ENCODE data around the gene GRM3.

GRM3 gene

DNA sequence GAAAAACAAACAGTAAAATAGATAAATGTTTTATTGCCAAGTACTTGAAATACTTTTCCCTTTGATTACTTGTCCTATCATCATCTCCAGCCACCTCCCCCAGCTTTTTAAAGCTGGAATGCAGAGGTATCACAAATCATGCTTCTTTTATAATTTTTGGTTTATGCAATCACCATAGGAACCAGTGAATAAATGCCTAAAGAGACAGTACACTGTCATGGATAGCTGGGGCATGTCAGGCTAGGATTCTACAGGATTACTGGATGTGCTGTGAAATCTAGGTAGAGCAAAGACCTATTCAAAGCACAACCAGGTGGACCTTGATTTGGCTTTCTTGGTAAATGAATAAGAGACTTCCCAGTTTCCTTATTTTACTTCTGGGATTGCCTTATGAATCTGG is 257.2 kb downstream of the GRM3 start:
- DNase-seq (ENCODE audit: low read depth in 2 of 2), result no peak

DNA sequence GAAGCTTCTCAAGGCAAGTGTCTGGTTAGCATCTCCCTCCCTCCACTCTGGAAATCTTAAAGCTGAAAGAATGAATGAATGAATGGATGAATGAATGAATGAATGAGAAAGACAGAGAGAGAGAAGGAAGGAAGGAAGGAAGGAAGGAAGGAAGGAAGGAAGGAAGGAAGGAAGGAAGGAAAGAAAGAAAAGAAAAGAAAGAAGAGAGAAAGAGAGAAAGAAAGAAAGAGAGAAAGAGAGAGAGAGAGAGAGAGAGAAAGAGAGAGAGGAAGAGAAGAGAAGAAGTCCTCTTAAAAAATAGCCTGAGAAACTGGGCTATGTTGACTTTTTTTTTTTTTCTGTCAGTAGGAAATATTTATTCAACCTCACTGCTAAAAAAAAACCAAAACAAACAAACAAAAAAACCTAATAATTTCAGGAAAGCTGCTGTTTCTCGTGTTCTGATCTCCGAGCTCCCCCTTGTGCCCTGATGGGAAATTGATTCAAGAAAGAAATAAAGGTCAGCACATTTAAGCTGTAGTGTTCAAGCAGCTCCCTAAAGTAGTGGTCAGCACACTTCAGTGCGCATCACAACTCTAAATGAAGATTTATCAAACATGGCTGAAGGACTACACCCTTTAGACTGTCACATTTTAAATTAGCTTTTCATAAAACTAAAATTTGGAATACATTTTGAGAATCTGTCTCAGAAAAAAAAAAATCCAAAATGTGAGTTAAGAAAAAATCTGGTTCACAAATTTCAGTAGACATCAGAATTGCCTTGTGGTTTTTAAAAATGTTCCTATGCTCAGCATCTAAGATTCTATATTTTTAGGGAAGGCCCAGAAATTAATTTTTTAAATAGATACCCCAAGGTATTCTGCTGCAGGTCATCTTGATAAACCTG is 261.5 kb downstream of the GRM3 start:
- DNase-seq (ENCODE audit: low read depth in 2 of 2), result no peak

DNA sequence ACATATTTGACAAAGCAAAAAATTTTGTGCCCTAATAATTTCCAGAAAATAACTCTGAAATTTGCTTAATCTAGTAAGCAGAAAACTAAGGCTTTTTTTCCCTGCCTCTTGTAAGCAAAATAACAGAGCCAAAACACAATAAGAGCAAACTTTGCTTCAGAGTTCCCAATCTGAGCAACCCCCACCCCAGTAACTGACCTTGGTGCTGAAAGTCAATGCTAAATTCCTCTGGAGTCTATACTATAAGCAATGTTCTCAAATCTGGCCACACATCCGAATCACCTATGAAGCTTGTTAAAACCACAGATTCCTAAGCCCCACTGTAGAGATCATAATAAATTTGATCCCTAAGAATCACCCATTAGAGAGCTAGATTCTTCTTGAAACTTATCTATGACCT is 265.2 kb downstream of the GRM3 start:
- DNase-seq (ENCODE audit: low read depth in 2 of 2), result no peak

DNA sequence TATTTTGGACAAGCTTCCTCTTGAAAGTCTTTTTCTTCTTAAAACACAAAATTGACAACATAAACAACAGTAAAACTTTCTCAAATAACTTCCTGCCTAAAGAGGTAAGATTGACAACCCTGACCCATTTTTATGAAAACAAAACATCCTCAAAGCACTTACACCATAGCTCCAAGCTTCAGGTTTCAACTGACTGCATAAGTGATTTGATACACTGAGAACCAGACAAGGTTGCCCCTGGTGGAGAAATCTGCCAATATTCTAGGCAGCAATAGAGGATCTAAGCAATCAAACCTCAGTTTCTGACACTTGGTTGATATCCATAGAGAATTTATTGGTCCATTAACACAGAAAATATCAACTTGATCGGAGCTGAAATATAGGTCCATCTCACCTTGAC is 267.9 kb downstream of the GRM3 start:
- DNase-seq (ENCODE audit: low read depth in 2 of 2), result no peak

DNA sequence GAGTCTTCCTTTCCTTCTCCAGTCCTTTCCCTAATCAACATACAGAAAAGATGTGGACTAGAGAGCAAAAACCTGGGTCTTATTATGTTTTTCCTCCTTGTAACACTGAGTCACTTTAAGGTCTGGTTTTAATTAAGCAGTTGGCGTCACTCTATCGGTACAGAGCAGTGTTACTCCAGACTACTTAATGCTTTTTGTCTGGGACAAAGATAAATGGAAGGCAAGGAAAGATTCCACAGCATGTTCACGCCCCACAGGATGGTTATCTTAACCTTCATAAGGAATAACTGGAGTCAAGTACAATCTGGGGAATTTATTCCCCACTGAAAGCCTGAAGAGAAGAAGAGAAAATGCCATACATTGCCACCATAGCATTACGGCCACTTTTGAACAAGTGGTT is 270.0 kb downstream of the GRM3 start:
- no peak for DNase-seq (ENCODE audit: low read depth in 2 of 2)
